Memory B cell (primary cell): ENCODE data around the gene CNOT4.
"Not testable (repeated sequence)": the region's sequence is repeated elsewhere in the genome, so short reads cannot be mapped to it uniquely, and the experiment has no call there.

Experiments
- ATAC-seq: fragments of 150-1000 bp; cut with Tn5 transposase; 2 replicates; pipeline ENCODE4 v1.10.0; 2021; ENCODE audit warnings: low read depth, mild to moderate bottlenecking, moderate library complexity
- DNase-seq, 2 donors: peaks; one replicate each; pipeline ENCODE4 v3.0.0; 2022; ENCODE audit warnings: low spot score in 2 of 2
- H3K27ac Mint-ChIP-seq: one replicate; pipeline ENCODE4 v1.8.0; 2022; ENCODE audit warnings: mild to moderate bottlenecking, moderate library complexity, mixed read lengths
- H3K27me3 Mint-ChIP-seq: one replicate; pipeline ENCODE4 v1.8.0; 2022; ENCODE audit warnings: mixed read lengths
- H3K36me3 Mint-ChIP-seq: one replicate; pipeline ENCODE4 v1.8.0; 2022; ENCODE audit warnings: mild to moderate bottlenecking, mixed read lengths
- H3K4me1 Mint-ChIP-seq: one replicate; pipeline ENCODE4 v1.8.0; 2022; ENCODE audit warnings: mixed read lengths
- H3K4me3 Mint-ChIP-seq: one replicate; pipeline ENCODE4 v1.8.0; 2022; ENCODE audit warnings: mild to moderate bottlenecking, moderate library complexity, mixed read lengths
- H3K9me3 Mint-ChIP-seq: one replicate; pipeline ENCODE4 v1.8.0; 2022; ENCODE audit warnings: mixed read lengths

Gene CNOT4

DNA sequence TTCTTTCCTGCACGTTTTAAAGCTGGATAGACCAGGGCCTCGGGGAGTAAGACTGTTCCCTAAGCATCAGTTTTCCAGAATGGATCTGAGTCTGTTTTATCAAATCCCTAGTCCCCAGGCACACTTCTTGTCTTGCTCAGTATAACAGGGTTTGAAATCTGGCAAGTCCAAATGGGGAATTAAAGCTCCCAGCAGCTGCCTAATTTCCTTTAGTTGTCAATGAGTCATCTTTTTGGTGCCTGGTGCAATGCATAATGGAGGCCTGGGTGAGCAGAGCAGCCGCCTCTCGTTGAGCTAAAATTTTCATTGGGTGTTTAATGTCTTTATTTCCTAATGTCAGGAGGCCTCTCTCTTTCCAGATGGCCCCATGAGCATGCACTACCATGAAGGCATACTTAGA lies 188.3 kb downstream of the CNOT4 start:
- no peak for DNase-seq
- H3K4me3 Mint-ChIP-seq, result no peak overlapping the region
- H3K27me3 Mint-ChIP-seq, result no peaks in the 10 kb centered on the region
- H3K27ac Mint-ChIP-seq, result no peak overlapping the region
- H3K9me3 Mint-ChIP-seq, result peaks cover 3% of the 10 kb centered on the region
- no peaks in the 10 kb centered on the region for H3K4me1 Mint-ChIP-seq
- H3K36me3 Mint-ChIP-seq, result no peaks in the 10 kb centered on the region
- no peak for ATAC-seq

DNA sequence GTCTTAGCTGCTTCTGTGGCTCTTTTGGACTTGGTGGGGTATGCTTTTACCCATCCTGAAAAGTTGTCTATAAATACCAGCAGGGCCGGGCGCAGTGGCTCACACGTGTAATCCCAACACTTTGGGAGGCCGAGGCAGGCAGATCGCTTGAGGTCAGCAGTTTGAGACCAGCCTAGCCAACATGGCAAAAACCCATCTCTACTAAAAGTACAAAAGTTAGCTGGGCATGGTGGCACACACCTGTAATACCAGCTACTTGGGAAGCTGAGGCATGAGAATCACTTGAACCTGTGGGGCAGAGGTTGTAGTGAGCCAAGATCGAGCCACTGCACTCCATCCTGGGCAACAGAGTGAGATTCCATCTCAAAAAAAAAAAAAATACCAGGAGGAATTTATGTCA lies 188.9 kb downstream of the CNOT4 start:
- not testable (repeated sequence) for H3K4me1 Mint-ChIP-seq, H3K4me3 Mint-ChIP-seq, ATAC-seq, H3K27ac Mint-ChIP-seq, H3K9me3 Mint-ChIP-seq, H3K27me3 Mint-ChIP-seq, H3K36me3 Mint-ChIP-seq, DNase-seq

DNA sequence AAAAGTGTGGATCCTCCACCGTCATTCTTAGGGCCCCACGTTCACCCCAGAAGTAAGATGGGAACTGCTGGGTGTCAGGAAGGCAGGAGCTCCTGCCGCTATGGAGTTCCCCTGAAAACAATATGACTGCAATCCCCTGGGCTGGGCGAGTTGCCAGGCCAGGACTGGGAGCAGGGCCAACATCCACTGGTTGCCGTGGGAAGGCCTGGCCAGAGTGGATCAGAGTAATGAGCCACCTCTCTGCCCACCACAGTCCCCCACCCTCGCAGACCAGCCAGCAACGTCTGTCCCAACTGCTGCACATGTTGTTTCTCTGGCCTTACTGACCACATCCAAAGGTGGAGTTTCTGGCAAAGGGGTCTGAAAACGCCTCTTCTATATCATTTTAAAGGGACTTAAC lies 189.6 kb downstream of the CNOT4 start:
- no peaks in the 10 kb centered on the region for H3K36me3 Mint-ChIP-seq
- no peak overlapping the region for H3K27ac Mint-ChIP-seq
- H3K27me3 Mint-ChIP-seq, result no peaks in the 10 kb centered on the region
- peaks cover 3% of the 10 kb centered on the region for H3K9me3 Mint-ChIP-seq
- DNase-seq (no peak), ATAC-seq (no peak)
- no peak overlapping the region for H3K4me3 Mint-ChIP-seq
- no peaks in the 10 kb centered on the region for H3K4me1 Mint-ChIP-seq

DNA sequence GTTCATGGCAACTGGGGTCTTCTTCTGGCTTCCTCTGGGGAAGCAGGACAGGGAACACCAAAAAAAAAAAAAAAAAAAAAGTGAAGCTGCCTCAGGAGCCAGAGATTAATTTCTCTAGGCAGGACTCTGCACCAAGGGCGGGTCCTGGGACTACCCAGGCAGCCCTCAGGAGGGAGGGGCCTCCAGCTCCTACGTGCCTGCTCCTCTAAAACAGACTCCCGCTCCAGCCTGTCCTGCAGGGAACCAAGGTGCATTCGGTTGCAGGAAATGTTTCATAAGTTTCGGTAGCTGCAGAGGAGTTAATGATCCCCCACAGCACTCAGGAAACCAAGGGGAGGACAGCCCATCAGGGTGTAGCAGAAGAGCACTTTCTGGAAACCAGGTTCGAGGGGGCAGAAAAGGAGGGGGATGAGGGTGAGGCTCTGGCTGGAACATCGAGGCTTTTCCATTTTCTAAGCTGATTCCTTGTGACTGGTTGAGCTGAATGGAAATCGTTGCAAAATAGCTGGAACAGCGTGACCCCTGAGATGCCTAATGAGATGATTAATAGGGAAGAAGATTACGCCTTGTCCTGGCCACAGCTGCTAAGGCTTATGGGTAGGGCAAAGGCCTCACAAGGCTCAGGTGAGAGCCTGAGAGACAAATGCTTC lies 192.1 kb downstream of the CNOT4 start:
- DNase-seq (no peak), ATAC-seq (no peak)
- Mint-ChIP-seq H3K4me3 (no peak overlapping the region), H3K9me3 (no peaks in the 10 kb centered on the region), H3K36me3 (no peaks in the 10 kb centered on the region), H3K27me3 (peaks cover 5% of the 10 kb centered on the region), H3K4me1 (no peaks in the 10 kb centered on the region), H3K27ac (no peak overlapping the region)

- no peaks in the 10 kb centered on the region for H3K4me1 Mint-ChIP-seq
- ATAC-seq (no peak), DNase-seq (no peak)
- H3K9me3 Mint-ChIP-seq, result no peaks in the 10 kb centered on the region
- peaks cover 5% of the 10 kb centered on the region for H3K27me3 Mint-ChIP-seq
- H3K4me3 Mint-ChIP-seq, result no peak overlapping the region
- H3K36me3 Mint-ChIP-seq, result no peaks in the 10 kb centered on the region
- H3K27ac Mint-ChIP-seq, result no peak overlapping the region
Observed at GRCh38 chr7:135316648-135317313, 193.1 kb downstream of the CNOT4 start.

GRCh38 chr7:135313971-135314370 lies 195.9 kb downstream of the CNOT4 start:
- Mint-ChIP-seq H3K36me3 (no peaks in the 10 kb centered on the region), H3K27ac (no peak overlapping the region), H3K9me3 (no peaks in the 10 kb centered on the region), H3K4me1 (no peaks in the 10 kb centered on the region), H3K4me3 (no peak overlapping the region), H3K27me3 (peaks cover 7% of the 10 kb centered on the region)
- DNase-seq, result no peak
- ATAC-seq, result no peak
